Skeletal muscle tissue (tissue), 4 donors: Measurements from ENCODE around the gene SLC4A4. TPM values are rescaled to one million over a fixed set of nuclear protein-coding genes. Genes with fewer than 3 reads are reported as not detected.

Source experiments
- H3K27ac ChIP-seq: one replicate; pipeline ENCODE4 v1.7.0; 2013; ENCODE audit warnings: mild to moderate bottlenecking, low read depth, low read length, inconsistent platforms
- H3K27me3 ChIP-seq, 3 donors: one replicate each; pipeline ENCODE4 v1.7.0; 2013; ENCODE audit warnings: low read length in 3 of 3; ENCODE audit not compliant: control insufficient read depth in 3 of 3, insufficient read depth in 3 of 3
- H3K36me3 ChIP-seq, 3 donors: one replicate each; pipeline ENCODE4 v1.7.0; 2013; ENCODE audit warnings: low read length in 3 of 3; ENCODE audit not compliant: control insufficient read depth in 3 of 3, insufficient read depth in 3 of 3
- H3K4me1 ChIP-seq, 3 donors: one replicate each; pipeline ENCODE4 v1.7.0; 2013; ENCODE audit warnings: low read length in 3 of 3, mild to moderate bottlenecking in 3 of 3; ENCODE audit not compliant: control insufficient read depth in 3 of 3, insufficient read depth in 3 of 3
- H3K4me3 ChIP-seq, 3 donors: one replicate each; pipeline ENCODE4 v1.7.0; 2013; ENCODE audit warnings: low read length in 3 of 3
- H3K9ac ChIP-seq, 3 donors: one replicate each; pipeline ENCODE4 v1.7.0; 2013; ENCODE audit warnings: low read length in 3 of 3, mild to moderate bottlenecking in 3 of 3, moderate library complexity in 2 of 3, low read depth in 1 of 3
- H3K9me3 ChIP-seq, 3 donors: one replicate each; pipeline ENCODE4 v1.7.0; 2013; ENCODE audit warnings: low read length in 3 of 3; ENCODE audit not compliant: control insufficient read depth in 3 of 3
- total RNA-seq: library from RNA; depleted of rRNA; stranded (reverse); fragments of >200 nt; gene quantifications from one replicate; pipeline ENCODE4 v1.2.3, GENCODE V29; 2014
- donor health status: Osteomylitis.

Gene SLC4A4
- total RNA-seq, 1 donor from 2014 or later = 13.0 TPM

DNA sequence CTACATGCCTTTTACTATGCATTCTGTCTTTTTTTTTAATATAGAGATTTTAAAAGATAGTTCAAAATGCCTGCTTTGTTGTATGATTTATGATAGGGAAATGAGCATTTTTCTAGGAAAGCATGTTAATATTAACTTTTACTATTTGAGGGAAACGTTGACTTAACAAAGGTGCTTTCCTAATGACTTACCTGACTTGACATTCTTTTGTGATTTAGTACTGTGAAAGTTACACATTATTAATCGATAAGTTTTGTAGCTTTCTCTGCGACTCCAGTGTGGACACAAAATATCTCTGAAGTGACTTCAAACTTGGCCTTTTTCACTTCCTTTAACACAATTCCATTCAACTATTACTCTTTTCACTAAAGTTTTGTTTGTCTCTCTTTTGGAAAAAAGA, 260.8 kb downstream of the SLC4A4 start:
- no peak overlapping the region for H3K9ac ChIP-seq
- H3K36me3 ChIP-seq = no peaks in the 10 kb centered on the region
- no peaks in the 10 kb centered on the region for H3K4me1 ChIP-seq
- H3K27me3 ChIP-seq = no peaks in the 10 kb centered on the region
- no peaks in the 10 kb centered on the region for H3K9me3 ChIP-seq
- H3K4me3 ChIP-seq = no peak overlapping the region
- H3K27ac ChIP-seq = no peak overlapping the region

- no peaks in the 10 kb centered on the region for H3K9me3 ChIP-seq
- H3K4me1 ChIP-seq = no peaks in the 10 kb centered on the region
- H3K4me3 ChIP-seq = no peak overlapping the region
- no peak overlapping the region for H3K9ac ChIP-seq
- no peak overlapping the region for H3K27ac ChIP-seq
- no peaks in the 10 kb centered on the region for H3K36me3 ChIP-seq
- no peaks in the 10 kb centered on the region for H3K27me3 ChIP-seq
Measured at GRCh38 chr4:71602289-71602900, 263.6 kb downstream of the SLC4A4 start.

GRCh38 chr4:71604785-71605184, 266.0 kb downstream of the SLC4A4 start:
- Histone ChIP-seq H3K27ac (no peak overlapping the region), H3K4me3 (no peak overlapping the region), H3K4me1 (no peaks in the 10 kb centered on the region), H3K9ac (no peak overlapping the region), H3K9me3 (no peaks in the 10 kb centered on the region), H3K36me3 (no peaks in the 10 kb centered on the region), H3K27me3 (no peaks in the 10 kb centered on the region)

DNA sequence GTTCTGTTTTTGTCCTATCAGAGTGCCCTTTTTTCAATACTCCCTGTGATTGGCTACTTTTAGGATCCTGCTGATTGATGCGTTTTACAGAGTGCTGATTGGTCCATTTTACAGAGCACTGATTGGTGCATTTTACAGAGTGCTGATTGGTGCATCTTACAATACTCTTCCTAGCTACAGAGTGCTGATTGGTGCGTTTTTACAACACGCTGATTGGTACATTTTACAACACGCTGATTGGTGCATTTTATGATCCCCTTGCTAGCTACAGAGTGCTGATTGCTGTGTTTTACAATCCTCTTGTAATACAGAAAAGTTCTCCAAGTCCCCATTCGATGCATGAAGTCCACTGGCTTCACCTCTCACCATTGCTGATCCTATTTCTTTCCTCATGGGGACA, 268.3 kb downstream of the SLC4A4 start:
- Histone ChIP-seq H3K9ac (no peak overlapping the region), H3K36me3 (no peaks in the 10 kb centered on the region), H3K4me1 (no peaks in the 10 kb centered on the region), H3K4me3 (no peak overlapping the region), H3K27me3 (no peaks in the 10 kb centered on the region), H3K9me3 (no peaks in the 10 kb centered on the region), H3K27ac (no peak overlapping the region)

- no peaks in the 10 kb centered on the region for H3K36me3 ChIP-seq
- no peaks in the 10 kb centered on the region for H3K27me3 ChIP-seq
- no peaks in the 10 kb centered on the region for H3K9me3 ChIP-seq
- no peak overlapping the region for H3K27ac ChIP-seq
- H3K4me3 ChIP-seq = no peak overlapping the region
- H3K9ac ChIP-seq = no peak overlapping the region
- H3K4me1 ChIP-seq = no peaks in the 10 kb centered on the region
Measured at GRCh38 chr4:71607780-71608677, 269.2 kb downstream of the SLC4A4 start.

DNA sequence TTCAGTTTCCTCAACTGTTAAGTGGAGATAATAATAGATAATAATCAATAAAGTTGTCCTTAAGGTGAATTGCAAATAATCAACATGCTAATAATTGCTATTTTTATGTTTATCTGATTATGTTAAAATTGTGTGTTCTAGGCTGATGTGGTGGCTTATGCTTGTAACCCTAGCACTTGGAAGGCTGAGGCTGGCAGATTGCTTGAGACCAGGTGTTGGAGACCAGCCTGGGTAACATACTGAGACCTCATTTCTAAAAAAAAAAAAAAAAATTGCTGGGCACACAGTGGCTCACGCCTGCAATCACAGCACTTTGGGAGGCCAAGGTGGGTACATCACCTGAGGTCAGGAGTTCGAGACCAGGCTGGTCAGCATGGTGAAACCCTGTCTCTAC, 269.9 kb downstream of the SLC4A4 start:
- Histone ChIP-seq H3K4me1 (no peaks in the 10 kb centered on the region), H3K9me3 (no peaks in the 10 kb centered on the region), H3K9ac (no peak overlapping the region), H3K27ac (no peak overlapping the region), H3K27me3 (no peaks in the 10 kb centered on the region), H3K4me3 (no peak overlapping the region), H3K36me3 (no peaks in the 10 kb centered on the region)

- no peaks in the 10 kb centered on the region for H3K36me3 ChIP-seq
- no peaks in the 10 kb centered on the region for H3K4me1 ChIP-seq
- no peaks in the 10 kb centered on the region for H3K27me3 ChIP-seq
Measured at GRCh38 chr4:71609167-71609566, 270.3 kb downstream of the SLC4A4 start.

GRCh38 chr4:71609651-71610050, 270.8 kb downstream of the SLC4A4 start:
- Histone ChIP-seq H3K4me3 (no peak overlapping the region), H3K4me1 (no peaks in the 10 kb centered on the region), H3K27me3 (no peaks in the 10 kb centered on the region), H3K9me3 (no peaks in the 10 kb centered on the region), H3K27ac (no peak overlapping the region), H3K36me3 (no peaks in the 10 kb centered on the region), H3K9ac (no peak overlapping the region)

More at GRCh38 chr4:71609167-71609566, 270.3 kb downstream of the SLC4A4 start:
- no peaks in the 10 kb centered on the region for H3K9me3 ChIP-seq
- H3K9ac ChIP-seq = no peak overlapping the region
- no peak overlapping the region for H3K4me3 ChIP-seq
- no peak overlapping the region for H3K27ac ChIP-seq

- Histone ChIP-seq H3K4me1 (no peaks in the 10 kb centered on the region), H3K9me3 (peaks cover 0 to 4% (median 0%) of the 10 kb centered on the region in 3 donors), H3K4me3 (no peak overlapping the region), H3K27me3 (no peaks in the 10 kb centered on the region), H3K36me3 (no peaks in the 10 kb centered on the region), H3K9ac (no peak overlapping the region), H3K27ac (no peak overlapping the region)
Measured at GRCh38 chr4:71614621-71615020, 275.8 kb downstream of the SLC4A4 start.

- no peak overlapping the region for H3K27ac ChIP-seq
- no peaks in the 10 kb centered on the region for H3K27me3 ChIP-seq
- no peak overlapping the region for H3K9ac ChIP-seq
- no peaks in the 10 kb centered on the region for H3K36me3 ChIP-seq
- no peak overlapping the region for H3K4me3 ChIP-seq
- H3K4me1 ChIP-seq = no peaks in the 10 kb centered on the region
- H3K9me3 ChIP-seq = peaks cover 0 to 4% (median 0%) of the 10 kb centered on the region in 3 donors
Measured at GRCh38 chr4:71616168-71616811, 277.5 kb downstream of the SLC4A4 start.
